Panc1 (cell line): ENCODE data around the gene ELOB. TPM values are rescaled to one million over a fixed set of nuclear protein-coding genes. Genes with fewer than 3 reads are reported as not detected.

Experiments
- ATAC-seq: fragments of 200-7000 bp; cut with Tn5 transposase; 2 replicates; pipeline ENCODE4 v1.9.1; 2020; ENCODE audit warnings: mild to moderate bottlenecking, moderate library complexity
- BruUV-seq: library from RNA; stranded (reverse); fragments of 400-500 nt; replicated peaks from 2 replicates; lab custom pipeline; 2021; lab: Mats Ljungman, UMichigan
- CTCF ChIA-PET: fragments of 300-600 bp; sonication (Branson Sonifier 250); formaldehyde crosslinking; loops from one replicate; lab custom pipeline; 2022; ENCODE audit warnings: antibody characterized with exemption; lab: Charles Lee
- POLR2A ChIA-PET: fragments of 300-600 bp; sonication (Branson Sonifier 250); formaldehyde crosslinking; loops from one replicate; lab custom pipeline; 2022; ENCODE audit warnings: antibody characterized with exemption; lab: Charles Lee
- DNase-seq: peaks from one replicate; pipeline ENCODE4 v3.0.0-alpha.2; 2010; ENCODE audit warnings: low read depth, low spot score
- H3K27ac ChIP-seq: 2 replicates; pipeline ENCODE4 v1.5.1; 2011; ENCODE audit warnings: mild to moderate bottlenecking, low read length, inconsistent platforms
- H3K27me3 ChIP-seq: fragments of 200-500 bp; sonication (Bioruptor generic); 2 replicates; pipeline ENCODE4 v1.6.0; 2014; ENCODE audit warnings: low read length, inconsistent platforms; ENCODE audit not compliant: control insufficient read depth, insufficient read depth
- H3K36me3 ChIP-seq: fragments of 200-500 bp; sonication (Bioruptor generic); 2 replicates; pipeline ENCODE4 v1.5.1; 2014; ENCODE audit warnings: inconsistent platforms, mild to moderate bottlenecking, low read length, moderate library complexity; ENCODE audit not compliant: control insufficient read depth, insufficient read depth
- H3K4me1 ChIP-seq: 2 replicates; pipeline ENCODE4 v1.5.1; 2011; ENCODE audit warnings: inconsistent platforms, mild to moderate bottlenecking, low read length, moderate library complexity; ENCODE audit not compliant: control insufficient read depth, insufficient read depth
- H3K4me3 ChIP-seq, 2 experiments: 2 replicates each; pipeline ENCODE4 v1.5.1; 2011 to 2012; ENCODE audit warnings: low read depth in 2 of 2, low read length in 2 of 2, mild to moderate bottlenecking in 2 of 2, inconsistent platforms in 1 of 2, moderate library complexity in 1 of 2
- H3K9me3 ChIP-seq: fragments of 200-500 bp; sonication (Bioruptor generic); 2 replicates; pipeline ENCODE4 v1.5.1; 2014; ENCODE audit warnings: low read depth, mild to moderate bottlenecking, inconsistent platforms, low read length, moderate library complexity; ENCODE audit not compliant: control insufficient read depth, insufficient read depth
- POLR2AphosphoS5 ChIP-seq: IDR thresholded peaks from 2 replicates; pipeline ENCODE4 v1.6.1; 2012; ENCODE audit warnings: mild to moderate bottlenecking, low read depth, low read length, moderate library complexity
- SIN3A ChIP-seq: IDR thresholded peaks from 2 replicates; pipeline ENCODE4 v1.6.1; 2012; ENCODE audit warnings: low read depth, mild to moderate bottlenecking, low read length, moderate library complexity, borderline replicate concordance; ENCODE audit not compliant: insufficient read depth
- TCF7L2 ChIP-seq: IDR thresholded peaks from 2 replicates; pipeline ENCODE4 v1.6.1; 2011; ENCODE audit warnings: mild to moderate bottlenecking, low read depth, low read length, inconsistent platforms
- in situ Hi-C: cut with HindIII; loops from 2 replicates; pipeline ENCODE4 v1.10.0; 2016; ENCODE audit warnings: low sequenced_read_pairs, low pct_unique_long_range_greater_than_20kb
- intact Hi-C: fragments of 100-400 bp; cut with micrococcal nuclease; formaldehyde crosslinking; loops from one replicate; pipeline ENCODE4 v1.10.0; 2022; ENCODE audit not compliant: unreplicated experiment
- total RNA-seq: library from RNA; stranded (reverse); gene quantifications from one replicate; pipeline ENCODE4 v1.2.1, GENCODE V29; 2021; ENCODE audit not compliant: unreplicated experiment
- TF ChIP-seq, protein P1 (sequence below), 2 experiments: IDR thresholded peaks; 2 replicates each; pipeline ENCODE4 v1.6.1; 2011 to 2012; ENCODE audit warnings: low read depth in 2 of 2, control low read depth in 1 of 2, low read length in 1 of 2, mild to moderate bottlenecking in 1 of 2, moderate library complexity in 1 of 2; ENCODE audit not compliant: insufficient read depth in 1 of 2
- TF ChIP-seq, protein P2 (sequence below): fragments of 450-650 bp; IDR thresholded peaks from 2 replicates; pipeline ENCODE4 v1.5.1; 2017; ENCODE audit warnings: mild to moderate bottlenecking

The ELOB gene
- total RNA-seq, 1 experiment from 2014 or later, result 642 TPM

DNA sequence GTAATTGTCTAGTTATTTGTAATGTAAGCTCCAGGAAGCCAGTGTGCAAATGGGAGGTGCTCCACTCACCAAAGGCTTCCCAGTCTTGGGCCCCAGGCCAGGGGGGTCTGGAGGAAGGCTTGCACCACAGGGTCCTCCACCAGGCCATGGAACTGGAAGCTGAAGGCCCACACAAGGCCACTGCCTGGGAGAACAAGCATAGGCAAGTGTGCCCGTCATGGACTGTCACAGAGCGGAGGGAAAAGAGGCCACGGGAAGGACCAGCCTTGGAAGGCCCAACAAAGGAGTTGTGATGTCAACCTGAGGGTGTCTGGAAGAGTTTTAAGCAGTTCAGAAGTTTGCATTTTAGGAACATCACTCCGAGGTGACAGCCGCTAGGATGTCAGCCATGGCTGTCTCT, 27.6 kb downstream of the ELOB start:
- intact Hi-C loops, result no loop called here
- DNase-seq, result no peak
- ATAC-seq, result no peak
- POLR2A ChIA-PET, result interaction anchor here (0.7 kb wide), 1 partner anchor 19 kb away, joined by 3 read pairs; no protein-coding TSS in a partner anchor
- no peaks in the 10 kb centered on the region for H3K27me3 ChIP-seq
- H3K4me3 ChIP-seq, result no peak overlapping the region
- no peaks in the 10 kb centered on the region; the same call in 1 of the 2 replicates for H3K4me1 ChIP-seq
- H3K9me3 ChIP-seq, result no peaks in the 10 kb centered on the region
- no TSS peak for BruUV-seq
- CTCF ChIA-PET, result no interaction called here
- in situ Hi-C loops, result no loop called here
- H3K27ac ChIP-seq, result no peak overlapping the region
- TF ChIP-seq, protein P1, sequence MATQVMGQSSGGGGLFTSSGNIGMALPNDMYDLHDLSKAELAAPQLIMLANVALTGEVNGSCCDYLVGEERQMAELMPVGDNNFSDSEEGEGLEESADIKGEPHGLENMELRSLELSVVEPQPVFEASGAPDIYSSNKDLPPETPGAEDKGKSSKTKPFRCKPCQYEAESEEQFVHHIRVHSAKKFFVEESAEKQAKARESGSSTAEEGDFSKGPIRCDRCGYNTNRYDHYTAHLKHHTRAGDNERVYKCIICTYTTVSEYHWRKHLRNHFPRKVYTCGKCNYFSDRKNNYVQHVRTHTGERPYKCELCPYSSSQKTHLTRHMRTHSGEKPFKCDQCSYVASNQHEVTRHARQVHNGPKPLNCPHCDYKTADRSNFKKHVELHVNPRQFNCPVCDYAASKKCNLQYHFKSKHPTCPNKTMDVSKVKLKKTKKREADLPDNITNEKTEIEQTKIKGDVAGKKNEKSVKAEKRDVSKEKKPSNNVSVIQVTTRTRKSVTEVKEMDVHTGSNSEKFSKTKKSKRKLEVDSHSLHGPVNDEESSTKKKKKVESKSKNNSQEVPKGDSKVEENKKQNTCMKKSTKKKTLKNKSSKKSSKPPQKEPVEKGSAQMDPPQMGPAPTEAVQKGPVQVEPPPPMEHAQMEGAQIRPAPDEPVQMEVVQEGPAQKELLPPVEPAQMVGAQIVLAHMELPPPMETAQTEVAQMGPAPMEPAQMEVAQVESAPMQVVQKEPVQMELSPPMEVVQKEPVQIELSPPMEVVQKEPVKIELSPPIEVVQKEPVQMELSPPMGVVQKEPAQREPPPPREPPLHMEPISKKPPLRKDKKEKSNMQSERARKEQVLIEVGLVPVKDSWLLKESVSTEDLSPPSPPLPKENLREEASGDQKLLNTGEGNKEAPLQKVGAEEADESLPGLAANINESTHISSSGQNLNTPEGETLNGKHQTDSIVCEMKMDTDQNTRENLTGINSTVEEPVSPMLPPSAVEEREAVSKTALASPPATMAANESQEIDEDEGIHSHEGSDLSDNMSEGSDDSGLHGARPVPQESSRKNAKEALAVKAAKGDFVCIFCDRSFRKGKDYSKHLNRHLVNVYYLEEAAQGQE (IDR thresholded peaks at IDR 0.05; ENCODE audit: insufficient read depth in 1 of 2, low read depth in 2 of 2, low read length in 1 of 2), result no peak
- TF ChIP-seq SIN3A (no peak), POLR2AphosphoS5 (no peak), TCF7L2 (no peak)
- TF ChIP-seq, protein P2, sequence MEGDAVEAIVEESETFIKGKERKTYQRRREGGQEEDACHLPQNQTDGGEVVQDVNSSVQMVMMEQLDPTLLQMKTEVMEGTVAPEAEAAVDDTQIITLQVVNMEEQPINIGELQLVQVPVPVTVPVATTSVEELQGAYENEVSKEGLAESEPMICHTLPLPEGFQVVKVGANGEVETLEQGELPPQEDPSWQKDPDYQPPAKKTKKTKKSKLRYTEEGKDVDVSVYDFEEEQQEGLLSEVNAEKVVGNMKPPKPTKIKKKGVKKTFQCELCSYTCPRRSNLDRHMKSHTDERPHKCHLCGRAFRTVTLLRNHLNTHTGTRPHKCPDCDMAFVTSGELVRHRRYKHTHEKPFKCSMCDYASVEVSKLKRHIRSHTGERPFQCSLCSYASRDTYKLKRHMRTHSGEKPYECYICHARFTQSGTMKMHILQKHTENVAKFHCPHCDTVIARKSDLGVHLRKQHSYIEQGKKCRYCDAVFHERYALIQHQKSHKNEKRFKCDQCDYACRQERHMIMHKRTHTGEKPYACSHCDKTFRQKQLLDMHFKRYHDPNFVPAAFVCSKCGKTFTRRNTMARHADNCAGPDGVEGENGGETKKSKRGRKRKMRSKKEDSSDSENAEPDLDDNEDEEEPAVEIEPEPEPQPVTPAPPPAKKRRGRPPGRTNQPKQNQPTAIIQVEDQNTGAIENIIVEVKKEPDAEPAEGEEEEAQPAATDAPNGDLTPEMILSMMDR, result no peak
- peaks cover 9% of the 10 kb centered on the region; the same call in 1 of the 2 replicates for H3K36me3 ChIP-seq

DNA sequence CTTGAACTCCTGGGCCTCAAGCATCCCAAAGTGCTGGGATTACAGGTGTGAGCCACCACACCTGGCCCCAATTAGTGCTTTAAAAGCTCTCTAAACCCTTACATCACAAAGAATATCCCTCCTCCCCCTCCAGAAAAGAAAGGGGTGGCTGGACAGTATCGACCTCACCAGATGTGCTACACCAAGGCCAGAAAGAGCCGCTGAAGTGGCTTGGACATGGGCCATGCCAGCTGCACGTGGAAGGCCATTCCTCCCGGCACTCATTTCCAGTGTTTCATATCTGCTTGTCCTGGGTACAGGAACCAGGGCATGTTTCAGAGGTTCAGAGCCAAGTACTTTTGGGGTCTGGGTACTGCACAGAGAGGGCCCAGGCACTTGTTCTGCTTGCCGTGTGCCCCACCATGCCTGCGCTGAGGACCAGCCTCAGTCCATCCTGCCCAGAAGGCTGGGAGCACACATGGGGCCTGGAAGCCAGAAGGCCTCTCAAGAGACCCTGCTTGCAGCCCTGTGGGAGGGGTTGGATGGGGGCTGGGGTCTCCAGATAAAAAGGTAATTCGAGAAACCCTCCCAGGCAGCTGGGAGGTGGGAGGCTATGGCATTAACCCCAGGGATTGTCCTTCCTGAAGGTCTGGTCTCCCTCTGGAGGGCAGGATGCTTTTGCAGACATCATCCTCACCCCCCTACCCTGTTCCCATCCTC, 28.2 kb downstream of the ELOB start:
- Histone ChIP-seq H3K27me3 (no peaks in the 10 kb centered on the region), H3K36me3 (peaks cover 7% of the 10 kb centered on the region; the same call in 1 of the 2 replicates), H3K4me3 (no peak overlapping the region), H3K9me3 (no peaks in the 10 kb centered on the region), H3K4me1 (no peaks in the 10 kb centered on the region; the same call in 1 of the 2 replicates), H3K27ac (no peak overlapping the region)
- TF ChIP-seq, protein P2, result no peak
- TF ChIP-seq TCF7L2 (no peak), POLR2AphosphoS5 (no peak), SIN3A (no peak)
- TF ChIP-seq, protein P1 (IDR thresholded peaks at IDR 0.05; ENCODE audit: insufficient read depth in 1 of 2, low read depth in 2 of 2, low read length in 1 of 2), result no peak
- DNase-seq (no peak), ATAC-seq (no peak)
- CTCF ChIA-PET, result no interaction called here
- intact Hi-C loops, result no loop called here
- POLR2A ChIA-PET, result no interaction called here
- in situ Hi-C loops, result no loop called here
- no TSS peak for BruUV-seq
